ENCODE data around the gene COL21A1.
A peak's percentile ranks its signal among the peaks of the same experiment; 100 is the strongest.

The COL21A1 gene

GRCh38 chr6:56259234-56260077 lies 12.1 kb upstream of the COL21A1 start (continued):
- TF ChIP-seq PATZ1 (tag by site-specific recombination; IDR thresholded peaks at IDR 0.05) (no peak), ZBTB17 (tag by site-specific recombination; IDR thresholded peaks at IDR 0.05) (peak; percentile 82), TRIM28 (IDR thresholded peaks at IDR 0.05; ENCODE audit: borderline replicate concordance, low read length) (no peak)

GRCh38 chr6:56255349-56255748 lies 8.0 kb upstream of the COL21A1 start:
- ChIA-PET POLR2A (no interaction called here), CTCF (interaction anchor here (2.4 kb wide), 1 partner anchor 38 kb away, joined by 7 read pairs; no protein-coding TSS in a partner anchor)
- no peak overlapping the region for H3K4me3 ChIP-seq (ENCODE audit: low read depth, low read length)
- no peaks in the 10 kb centered on the region for H3K36me3 ChIP-seq (ENCODE audit: control insufficient read depth in 2 of 2, insufficient read depth in 1 of 2, low read length in 2 of 2)
- peaks cover 11% of the 10 kb centered on the region for H3K4me1 ChIP-seq (ENCODE audit: control insufficient read depth, insufficient read depth, low read length)
- H3K27ac ChIP-seq (ENCODE audit: extremely low read depth, low read depth, low read length), result no peak overlapping the region
- no peaks in the 10 kb centered on the region for H3K9me3 ChIP-seq (ENCODE audit: control insufficient read depth, insufficient read depth, low read depth, low read length)
- TF ChIP-seq OVOL3 (tag by site-specific recombination; IDR thresholded peaks at IDR 0.05) (no peak), ZNF555 (tag by site-specific recombination; conservative IDR thresholded peaks at IDR 0.05) (no peak), BCL6B (tag by site-specific recombination; IDR thresholded peaks at IDR 0.05) (no peak), ZNF626 (tag by site-specific recombination; IDR thresholded peaks at IDR 0.05) (no peak), MZF1 (tag by site-specific recombination; IDR thresholded peaks at IDR 0.05; ENCODE audit: borderline replicate concordance) (no peak), ZNF274 (IDR thresholded peaks at IDR 0.05; ENCODE audit: low read length) (no peak), ZNF274 (tag by site-specific recombination; IDR thresholded peaks at IDR 0.05; ENCODE audit: borderline replicate concordance) (no peak), GLIS2 (tag by site-specific recombination; IDR thresholded peaks at IDR 0.05) (no peak), ZNF174 (tag by site-specific recombination; IDR thresholded peaks at IDR 0.05) (no peak), ZNF707 (tag by site-specific recombination; IDR thresholded peaks at IDR 0.05) (no peak), ZBTB20 (tag by site-specific recombination; IDR thresholded peaks at IDR 0.05) (no peak), ZNF341 (tag by site-specific recombination; IDR thresholded peaks at IDR 0.05; ENCODE audit: low read depth) (no peak), KLF16 (tag by site-specific recombination; IDR thresholded peaks at IDR 0.05) (no peak), KLF9 (tag by site-specific recombination; IDR thresholded peaks at IDR 0.05; ENCODE audit: low read depth) (no peak), ZNF132 (tag by site-specific recombination; IDR thresholded peaks at IDR 0.05; ENCODE audit: borderline replicate concordance) (no peak), PRDM4 (tag by site-specific recombination; IDR thresholded peaks at IDR 0.05) (no peak), BCL11A (tag by site-specific recombination; IDR thresholded peaks at IDR 0.05; ENCODE audit: low read depth) (no peak), ZFP69B (tag by site-specific recombination; IDR thresholded peaks at IDR 0.05) (no peak), ZNF843 (tag by site-specific recombination; IDR thresholded peaks at IDR 0.05) (no peak), ZNF76 (tag by site-specific recombination; IDR thresholded peaks at IDR 0.05; ENCODE audit: borderline replicate concordance, low read depth) (no peak)

All from HEK293 (cell line).